Right lobe of liver (tissue), 6 donors: ENCODE results near the gene CENPM. TPM values are rescaled to one million over a fixed set of nuclear protein-coding genes. Genes with fewer than 3 reads are reported as not detected.

ENCODE experiments used
- ATAC-seq, 4 donors: fragments of 200-7000 bp; cut with Tn5 transposase; one replicate each; pipeline ENCODE4 v1.9.1; 2020; ENCODE audit warnings: mild to moderate bottlenecking in 4 of 4, moderate library complexity in 4 of 4
- DNase-seq, 3 donors: peaks; one replicate each; pipeline ENCODE4 v3.0.0-alpha.2; 2020
- H3K27ac ChIP-seq, 3 donors: fragments of 200-600 bp; one replicate each; pipeline ENCODE4 v1.8.0; 2022
- H3K27me3 ChIP-seq, 2 donors: fragments of 200-600 bp; one replicate each; pipeline ENCODE4 v1.8.0; 2022
- H3K36me3 ChIP-seq, 4 donors: fragments of 200-600 bp; sonication (generic) in 1 of 4; one replicate each; pipeline versions ENCODE4 v1.5.1 to v1.8.0; 2017 to 2022; ENCODE audit warnings: control low read depth in 1 of 4
- H3K4me1 ChIP-seq, 4 donors: fragments of 200-600 bp; sonication (generic) in 1 of 4; one replicate each; pipeline versions ENCODE4 v1.5.1 to v1.8.0; 2017 to 2022; ENCODE audit warnings: control low read depth in 1 of 4
- H3K4me3 ChIP-seq, 3 donors: fragments of 200-600 bp; one replicate each; pipeline ENCODE4 v1.8.0; 2022
- H3K9me3 ChIP-seq, 4 donors: fragments of 200-600 bp; sonication (generic) in 1 of 4; one replicate each; pipeline versions ENCODE4 v1.5.1 to v1.8.0; 2017 to 2022; ENCODE audit warnings: control low read depth in 1 of 4
- CTCF ChIP-seq, 4 donors: fragments of 200-600 bp in 3 of 4; fragments of 450-650 bp in 1 of 4; IDR thresholded peaks; one replicate each; pipeline versions ENCODE4 v1.5.1 to v1.8.0; 2016 to 2022; ENCODE audit warnings: antibody characterized with exemption in 4 of 4, mild to moderate bottlenecking in 2 of 4
- POLR2A ChIP-seq: fragments of 450-650 bp; IDR thresholded peaks from one replicate; pipeline ENCODE4 v1.6.1; 2017; ENCODE audit warnings: antibody characterized with exemption, mild to moderate bottlenecking
- WGBS: methylation state at CpG from one replicate; pipeline ENCODE4 v1.1.6; 2018; ENCODE audit warnings: low coverage, low lambda C conversion rate; ENCODE audit not compliant: insufficient coverage; ENCODE audit errors: missing lambda C conversion rate; 5-methylcytosine and 5-hydroxymethylcytosine counted together
- intact Hi-C, 2 donors: fragments of 100-400 bp; cut with DNase I; formaldehyde crosslinking; loops; one replicate each; pipeline versions ENCODE4 v1.11.2 to v1.14.1; 2022
- microRNA counts: library from miRNA; unstranded; fragments of <30 nt; microRNA quantifications from one replicate; lab custom pipeline; 2016
- microRNA-seq, 2 donors: library from miRNA; unstranded; fragments of <30 nt; microRNA quantifications; one replicate each; pipeline ENCODE4, GENCODE V29; 2019 to 2020
- small RNA-seq, 2 experiments: library from RNA; depleted of rRNA; stranded (forward); fragments of <200 nt; gene quantifications; one replicate each; pipeline ENCODE3, GENCODE V24; 2016
- total RNA-seq, 6 experiments: library from RNA; depleted of rRNA in 2 of 6; stranded (reverse); fragments of >200 nt in 2 of 6; fragmentation: NEBNext Ultra II Directional in 3 of 6; extraction: Animal tissue kit (Norgen Biotek cat#: 25700) in 3 of 6; gene quantifications; one replicate each; pipeline versions ENCODE4 v1.1.0 to v1.2.4, GENCODE V29; 2016 to 2023
- donor health status: DM: no; HTN: yes; CAD: no.
- donor health status: DM: no; HTN: no; CAD: no.
- donor health status: DM: no; HTN: no; CAD: no.
- donor health status: DM: no; HTN: yes; CAD: no.
- donor health status: DM: no; HTN: yes; CAD: no.

The CENPM gene
- total RNA-seq, 6 experiments from 2014 or later, result 0.29 to 3.7 (median 1.8) TPM; not detected in 2

- Histone ChIP-seq H3K4me1 (peaks cover 0 to 15% (median 0%) of the 10 kb centered on the region in 4 donors), H3K36me3 (peaks cover 0 to 84% (median 29%) of the 10 kb centered on the region in 4 donors), H3K27me3 (no peaks in the 10 kb centered on the region), H3K9me3 (no peaks in the 10 kb centered on the region), H3K27ac (peak overlapping the region in 1 of 3 donors; percentile 47), H3K4me3 (no peak overlapping the region)
- no peak for DNase-seq
- ATAC-seq, result peak in 2 of 4 donors; percentile 4 to 7
- WGBS, result 83% methylated on average over 5 of the region's 7 CpGs
- TF ChIP-seq POLR2A, result no peak
- no peak for TF ChIP-seq CTCF (IDR thresholded peaks at IDR 0.05)
- intact Hi-C loops, result no loop called here
These were observed 53.2 kb downstream of the CENPM start for GRCh38 chr22:41893591-41894375.

GRCh38 chr22:41892721-41893120, 54.2 kb downstream of the CENPM start:
- Histone ChIP-seq H3K27ac (no peak overlapping the region), H3K4me3 (no peak overlapping the region), H3K9me3 (no peaks in the 10 kb centered on the region), H3K27me3 (no peaks in the 10 kb centered on the region), H3K36me3 (peaks cover 0 to 81% (median 28%) of the 10 kb centered on the region in 4 donors), H3K4me1 (peaks cover 0 to 15% (median 0%) of the 10 kb centered on the region in 4 donors)
- intact Hi-C loops, result no loop called here
- no peak for DNase-seq
- no peak for TF ChIP-seq POLR2A
- no peak for TF ChIP-seq CTCF (IDR thresholded peaks at IDR 0.05)
- no peak for ATAC-seq
- 100% methylated on average over 1 of the region's 4 CpGs for WGBS

- TF ChIP-seq CTCF (IDR thresholded peaks at IDR 0.05) (no peak), POLR2A (no peak)
- DNase-seq (no peak), ATAC-seq (no peak)
- Histone ChIP-seq H3K9me3 (no peaks in the 10 kb centered on the region), H3K4me3 (no peak overlapping the region), H3K4me1 (peaks cover 0 to 15% (median 0%) of the 10 kb centered on the region in 4 donors), H3K36me3 (peaks cover 3 to 81% (median 28%) of the 10 kb centered on the region in 4 donors), H3K27ac (no peak overlapping the region), H3K27me3 (no peaks in the 10 kb centered on the region)
- 96% methylated on average over 4 of the region's 9 CpGs for WGBS
- intact Hi-C loops, result no loop called here
These were observed 55.5 kb downstream of the CENPM start for GRCh38 chr22:41891407-41891806.

MicroRNAs within 50 kb of the gene (microRNA counts, 767-probe panel; counts per million panel counts)
- microRNA hsa-miR-33a-5p (lab: Ali Mortazavi, UCI), result 237 counts per million

Small RNAs within 50 kb of the gene (microRNA-seq; reads per million reads assigned to microRNA genes)
- 32.1 to 52.2 reads per million in 2 donors for gene MIR33A

Small RNAs within 50 kb of the gene (small RNA-seq; reads per million reads assigned to genes)
- gene MIR33A, result 0.58 to 4.2 reads per million in 2 experiments

Other genes with a start within 250 kb of the CENPM start
- 1 to 10 TPM in 1 of 6 experiments, under 1 TPM in 5; 0.37 to 1.0 (median 0.60) TPM for gene MEI1, start 247.6 kb downstream of the CENPM start, total RNA-seq
- 1 to 10 TPM; 2.6 to 5.2 (median 3.4) TPM for gene CCDC134, start 146.5 kb downstream of the CENPM start, total RNA-seq
- 10 to 100 TPM; 26.7 to 63.4 (median 37.2) TPM for gene SREBF2, start 114.0 kb downstream of the CENPM start, total RNA-seq
- gene SHISA8, start 32.1 kb downstream of the CENPM start, total RNA-seq, result not detected
- gene TNFRSF13C, start 20.3 kb downstream of the CENPM start, total RNA-seq, result under 1 TPM in 4 of 6 experiments, not detected in 2; 0.04 to 0.22 (median 0.18) TPM
- under 1 TPM in 3 of 6 experiments, not detected in 3; 0.06 to 0.16 (median 0.07) TPM for gene SEPTIN3, start 22.3 kb upstream of the CENPM start, total RNA-seq
- gene WBP2NL, start 51.6 kb upstream of the CENPM start, total RNA-seq, result under 1 TPM; 0.12 to 0.72 (median 0.63) TPM
- 10 to 100 TPM; 17.6 to 27.9 (median 23.0) TPM for gene NAGA, start 123.7 kb upstream of the CENPM start, total RNA-seq
- gene PHETA2, start 127.1 kb upstream of the CENPM start, total RNA-seq, result 1 to 10 TPM in 3 of 6 experiments, under 1 TPM in 3; 0.51 to 1.4 (median 0.97) TPM
- 10 to 100 TPM in 4 of 6 experiments, 1 to 10 TPM in 2; 6.7 to 78.1 (median 60.9) TPM for gene SMDT1, start 132.5 kb upstream of the CENPM start, total RNA-seq
- 10 to 100 TPM; 34.9 to 67.5 (median 51.6) TPM for gene NDUFA6, start 143.6 kb upstream of the CENPM start, total RNA-seq
- 100 to 1,000 TPM; 104 to 400 (median 283) TPM for gene CYP2D6, start 183.7 kb upstream of the CENPM start, total RNA-seq